ENCODE measurements around the gene FRMD4B.

FRMD4B gene

DNA sequence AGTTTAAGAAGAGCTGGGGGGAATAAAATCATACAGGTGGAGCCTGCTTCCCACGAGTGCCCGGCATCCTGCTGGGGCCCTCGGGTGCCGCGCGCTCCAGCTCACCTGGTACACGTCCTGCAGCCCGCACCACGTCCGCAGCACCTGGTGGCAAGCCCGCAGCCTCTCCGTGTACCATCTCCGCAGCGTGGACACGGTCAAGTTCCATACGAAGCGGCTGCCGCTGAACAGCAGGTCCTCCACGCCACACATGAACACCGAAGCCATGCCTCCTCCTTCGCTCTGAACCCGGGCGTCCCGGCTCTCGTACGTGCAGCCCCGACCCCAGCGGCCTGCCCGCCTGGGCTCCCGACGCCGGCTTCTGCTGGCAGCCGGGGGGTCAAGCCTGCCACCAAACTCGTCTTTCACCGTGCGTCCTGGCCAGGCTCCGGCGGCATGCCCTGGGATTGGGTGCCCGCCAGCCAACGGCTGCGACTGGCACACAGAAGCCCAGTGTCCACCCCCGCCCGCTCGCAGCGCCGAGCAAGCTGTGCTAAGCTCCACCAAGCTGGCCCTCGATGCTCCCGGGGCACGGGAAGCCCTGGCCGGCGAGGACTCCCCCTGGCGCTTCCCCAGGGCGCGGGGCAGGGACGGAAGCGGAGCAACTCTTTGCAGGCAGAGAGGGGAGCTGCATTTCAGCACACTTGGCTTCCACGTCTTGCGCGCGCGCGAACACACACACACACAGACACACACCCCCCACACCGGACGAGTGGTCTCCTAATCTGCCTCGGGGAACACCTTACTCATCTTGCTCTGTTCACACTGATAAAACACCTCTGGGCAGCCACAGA lies at the start of gene FRMD4B:
TSS of gene FRMD4B (minus strand) at position 366 of the 833 bp plus-strand sequence. CDS start at position 267, 99 bp downstream.
- in situ Hi-C loops (cut with HindIII; ENCODE audit: low sequenced_read_pairs), result no loop called here

DNA sequence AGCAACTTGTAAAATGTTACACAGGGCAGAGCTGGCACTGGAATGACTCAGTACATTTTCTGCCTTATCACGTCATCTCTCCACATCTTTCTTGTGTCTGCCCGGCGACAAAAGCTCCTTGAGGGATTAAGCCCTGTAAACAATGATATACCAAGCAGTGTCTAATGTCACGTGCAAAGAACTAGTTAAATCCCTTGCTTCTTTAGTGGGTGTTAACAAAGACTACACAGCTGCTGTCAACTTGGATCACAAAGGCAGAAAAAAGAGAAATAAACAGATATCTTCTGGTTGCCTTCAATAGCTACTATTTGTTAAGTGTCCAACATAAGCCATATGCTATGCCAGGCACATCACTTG lies 48.1 kb upstream of the FRMD4B start:
- in situ Hi-C loops (cut with HindIII; ENCODE audit: low sequenced_read_pairs), result loop anchor here (25.0 kb wide), 1 partner anchor 228 kb away; no protein-coding TSS in a partner anchor

DNA sequence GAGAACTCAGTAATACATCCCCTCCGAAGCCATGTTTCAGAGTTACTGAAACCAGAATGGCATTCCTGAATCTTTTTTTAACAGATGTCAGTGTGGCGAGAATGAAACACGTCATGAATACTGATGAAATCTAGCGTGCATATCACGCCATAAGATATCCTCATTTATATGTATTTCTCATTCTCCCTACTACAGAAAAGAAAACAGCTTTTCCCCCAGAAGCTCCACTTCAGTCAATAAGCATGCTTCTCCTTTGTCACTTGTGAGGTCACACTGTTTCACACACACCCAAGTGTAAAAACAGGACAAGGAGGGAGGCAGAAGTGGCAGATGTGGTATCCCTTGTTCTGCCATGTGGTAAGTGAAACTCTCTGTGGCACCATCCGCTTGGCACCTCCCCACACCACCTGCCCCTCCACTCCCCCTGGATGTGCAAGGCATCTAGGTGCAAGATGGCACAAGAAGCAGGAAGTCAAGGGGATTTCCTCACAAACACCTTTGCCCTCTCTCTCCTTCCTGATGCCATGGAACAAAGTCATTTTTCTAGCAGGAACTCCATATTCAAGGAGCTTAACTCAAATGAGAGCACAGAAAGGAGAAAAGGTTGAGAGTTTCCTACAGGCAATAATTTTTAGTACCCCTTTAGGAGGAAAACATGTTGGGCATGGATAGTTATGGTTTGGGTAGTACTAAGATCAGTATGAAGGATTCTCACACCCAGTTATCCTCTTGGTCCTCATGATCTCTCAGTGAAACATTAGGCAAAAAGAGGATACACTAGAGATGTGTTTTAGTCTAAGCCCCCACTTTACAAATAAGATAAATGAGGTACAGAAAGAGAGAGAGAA lies 47.5 kb upstream of the FRMD4B start:
- in situ Hi-C loops (cut with HindIII; ENCODE audit: low sequenced_read_pairs), result loop anchor here (25.0 kb wide), 1 partner anchor 229 kb away; no protein-coding TSS in a partner anchor

DNA sequence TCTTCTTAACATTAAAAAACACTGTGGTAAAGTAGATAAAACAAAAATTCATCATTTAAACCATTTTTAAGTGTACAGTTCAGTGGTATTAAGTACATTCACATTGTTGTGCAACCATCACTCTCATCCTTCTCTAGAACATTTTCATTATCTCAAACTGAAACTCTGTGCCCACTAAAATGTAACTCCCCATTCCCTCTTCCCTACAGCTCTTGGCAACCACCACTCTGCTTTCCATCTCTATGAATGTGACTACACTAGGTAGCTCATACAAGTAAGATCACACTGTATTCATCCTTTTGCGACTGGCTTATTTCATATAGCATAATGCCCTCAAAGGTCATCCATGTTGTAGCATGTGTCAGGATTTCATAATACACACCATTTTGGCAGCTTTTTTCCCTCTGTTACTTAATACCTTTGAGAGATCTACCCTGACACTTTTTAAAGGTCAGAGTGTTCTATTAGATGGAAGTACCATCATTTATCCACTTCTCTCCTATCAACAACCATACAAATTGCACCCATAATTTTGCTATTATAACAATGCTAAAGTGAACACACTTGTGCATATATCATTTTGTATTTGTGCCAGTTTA lies 42.9 kb upstream of the FRMD4B start:
- in situ Hi-C loops (cut with HindIII; ENCODE audit: low sequenced_read_pairs), result loop anchor here (25.0 kb wide), 1 partner anchor 234 kb away; no protein-coding TSS in a partner anchor

DNA sequence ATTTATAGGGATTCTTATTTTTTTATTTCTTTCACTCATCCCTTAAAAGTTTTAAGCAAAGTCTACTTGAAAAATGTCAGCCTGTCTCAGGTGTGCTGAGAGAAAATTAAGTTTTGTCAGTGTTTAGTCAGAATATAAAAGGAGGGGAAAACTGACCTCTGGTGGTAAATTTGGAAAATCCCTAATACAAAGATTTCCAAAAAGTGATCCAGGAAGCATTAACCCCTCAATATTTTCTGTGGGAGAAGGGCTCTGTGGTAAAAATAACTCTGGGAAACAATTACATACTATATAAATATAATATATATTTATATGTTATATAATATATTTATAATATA lies 41.0 kb upstream of the FRMD4B start:
- in situ Hi-C loops (cut with HindIII; ENCODE audit: low sequenced_read_pairs), result loop anchor here (25.0 kb wide), 1 partner anchor 235 kb away; no protein-coding TSS in a partner anchor

DNA sequence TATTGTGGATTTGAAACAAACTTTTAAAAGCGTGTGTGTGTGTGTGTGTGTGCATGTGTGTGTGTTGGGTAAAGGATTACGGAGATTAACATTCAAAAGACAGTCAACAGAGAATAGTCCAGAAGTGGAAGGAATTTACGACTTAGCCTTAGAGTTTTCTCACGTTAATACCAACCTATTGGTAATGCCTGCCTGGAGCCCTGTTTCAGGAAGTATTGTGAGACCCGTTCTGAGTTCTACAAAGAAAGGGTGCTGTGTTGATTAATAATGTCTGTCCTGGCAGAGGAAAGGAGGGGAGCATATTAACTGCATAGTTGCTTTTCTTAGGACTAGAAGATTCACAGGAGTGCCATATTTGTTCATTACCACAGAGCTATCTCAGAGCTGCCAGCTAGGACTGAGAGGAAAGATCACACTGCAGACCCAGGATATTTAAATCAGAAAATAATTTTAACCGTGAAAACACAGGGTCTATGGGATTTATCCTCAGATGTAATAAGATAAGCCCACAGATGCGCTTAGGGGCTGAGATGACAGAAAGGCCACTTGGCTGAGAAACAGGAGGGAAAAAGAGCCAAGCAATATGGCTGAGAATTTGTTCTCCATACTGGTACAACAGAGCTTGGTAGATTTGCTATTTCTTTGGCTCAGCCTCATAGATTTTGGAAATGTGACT lies 40.5 kb upstream of the FRMD4B start:
- in situ Hi-C loops (cut with HindIII; ENCODE audit: low sequenced_read_pairs), result loop anchor here (25.0 kb wide), 1 partner anchor 236 kb away; no protein-coding TSS in a partner anchor

DNA sequence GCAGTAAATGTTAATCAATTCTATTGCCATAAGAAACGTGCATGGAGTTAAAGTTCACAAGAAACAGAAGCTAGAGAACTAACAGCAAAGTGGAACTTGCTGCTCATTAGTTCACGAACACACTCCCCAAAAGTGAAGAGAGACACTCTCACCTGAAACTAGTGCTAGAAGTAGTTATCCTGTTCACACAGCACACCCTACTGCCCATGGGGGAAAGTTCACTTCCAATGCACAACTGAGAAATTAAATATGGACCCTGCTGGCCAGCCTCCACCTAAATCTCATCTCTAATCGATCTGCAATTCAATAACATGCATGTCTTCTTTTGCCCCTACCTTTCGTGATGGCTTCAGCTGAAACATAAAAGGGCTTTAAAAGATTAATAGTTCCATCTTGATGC lies 39.4 kb upstream of the FRMD4B start:
- in situ Hi-C loops (cut with HindIII; ENCODE audit: low sequenced_read_pairs), result loop anchor here (25.0 kb wide), 1 partner anchor 237 kb away; no protein-coding TSS in a partner anchor

DNA sequence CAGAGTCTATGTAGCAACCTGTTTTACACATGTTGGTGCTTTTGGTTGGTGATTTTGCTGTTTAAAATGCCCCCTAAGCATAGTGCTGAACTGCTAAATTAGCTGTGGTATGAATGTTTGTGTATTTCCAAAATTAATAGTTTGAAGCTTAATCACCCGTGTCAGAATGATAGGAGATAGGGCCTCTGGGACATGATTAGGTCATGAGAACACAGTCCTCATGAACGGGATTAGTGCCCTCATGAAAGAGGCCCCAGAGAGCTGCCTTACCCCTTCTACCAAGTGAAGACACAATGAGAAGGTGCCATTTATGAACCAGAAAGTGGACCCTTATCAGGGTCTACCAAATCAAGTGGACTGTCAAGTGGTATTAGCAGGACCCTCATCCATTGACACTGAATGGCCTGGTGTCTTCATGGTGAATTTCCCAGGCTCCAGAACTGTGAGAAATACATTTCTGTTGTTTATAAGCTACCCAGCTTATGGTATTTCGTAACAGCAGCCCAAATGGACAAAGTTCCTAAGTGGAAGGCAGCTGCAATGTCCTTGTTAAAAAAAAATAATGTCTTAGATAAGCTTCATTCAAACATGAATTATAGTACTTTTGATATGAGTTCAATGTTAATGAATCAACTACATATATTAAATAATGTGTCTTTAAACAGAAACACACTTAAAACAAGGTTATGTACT lies 37.7 kb upstream of the FRMD4B start:
- in situ Hi-C loops (cut with HindIII; ENCODE audit: low sequenced_read_pairs), result loop anchor here (25.0 kb wide), 1 partner anchor 261 kb away; no protein-coding TSS in a partner anchor

DNA sequence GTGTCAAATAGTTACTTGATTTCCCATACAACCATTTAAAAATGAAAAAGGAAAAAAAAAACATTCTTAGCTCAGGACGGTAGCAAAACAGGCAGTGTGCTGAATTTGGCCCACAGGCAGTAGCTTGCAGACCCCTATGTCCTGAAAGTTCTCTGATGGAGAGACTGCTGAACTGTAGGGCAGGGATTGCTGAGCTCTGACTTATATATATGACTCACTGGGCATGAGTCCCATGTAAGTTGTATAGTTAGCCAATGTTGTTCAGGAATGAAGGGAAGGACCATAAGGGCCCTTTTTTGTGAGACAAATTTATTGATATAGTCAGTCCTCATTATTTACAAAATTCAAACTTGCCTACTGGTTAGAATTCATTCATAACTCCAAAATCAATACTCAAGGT lies 36.9 kb upstream of the FRMD4B start:
- in situ Hi-C loops (cut with HindIII; ENCODE audit: low sequenced_read_pairs), result loop anchor here (25.0 kb wide), 1 partner anchor 260 kb away; no protein-coding TSS in a partner anchor

DNA sequence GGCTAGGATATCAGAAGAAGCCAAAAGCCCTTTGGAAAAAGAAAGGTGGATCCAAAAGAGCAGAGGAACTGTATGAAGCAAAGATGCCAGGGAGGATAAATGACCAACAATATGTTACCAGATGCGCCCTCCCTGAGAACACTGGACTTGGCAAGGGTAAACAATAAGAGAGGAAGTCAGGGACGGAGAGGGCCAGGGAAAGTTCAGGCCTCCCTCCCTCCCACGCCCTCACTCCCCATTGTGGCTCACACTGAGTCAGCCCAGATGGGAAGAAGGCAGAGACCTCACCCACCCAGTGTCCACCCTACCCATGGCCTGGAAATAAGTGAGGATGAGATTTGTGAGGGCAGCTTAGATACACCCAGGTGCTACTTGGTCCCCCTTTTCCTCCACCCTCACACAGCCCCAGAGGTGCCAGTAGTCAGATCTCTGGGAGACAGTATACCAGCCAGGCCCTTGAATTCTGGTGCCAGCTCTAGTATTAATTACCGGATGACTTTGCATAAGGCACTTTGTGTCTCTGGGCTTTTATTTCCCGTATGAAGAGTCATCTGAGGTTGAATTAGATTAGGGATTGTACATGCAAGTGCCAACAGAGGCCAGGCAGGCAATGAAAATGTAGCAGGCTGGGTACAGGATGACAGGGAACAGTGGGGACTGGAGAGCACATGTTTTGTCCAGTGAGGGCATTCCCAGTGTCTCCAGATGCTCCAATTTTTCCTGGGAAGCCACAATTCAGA lies 35.1 kb upstream of the FRMD4B start:
- in situ Hi-C loops (cut with HindIII; ENCODE audit: low sequenced_read_pairs), result loop anchor here (25.0 kb wide), 1 partner anchor 259 kb away; no protein-coding TSS in a partner anchor

DNA sequence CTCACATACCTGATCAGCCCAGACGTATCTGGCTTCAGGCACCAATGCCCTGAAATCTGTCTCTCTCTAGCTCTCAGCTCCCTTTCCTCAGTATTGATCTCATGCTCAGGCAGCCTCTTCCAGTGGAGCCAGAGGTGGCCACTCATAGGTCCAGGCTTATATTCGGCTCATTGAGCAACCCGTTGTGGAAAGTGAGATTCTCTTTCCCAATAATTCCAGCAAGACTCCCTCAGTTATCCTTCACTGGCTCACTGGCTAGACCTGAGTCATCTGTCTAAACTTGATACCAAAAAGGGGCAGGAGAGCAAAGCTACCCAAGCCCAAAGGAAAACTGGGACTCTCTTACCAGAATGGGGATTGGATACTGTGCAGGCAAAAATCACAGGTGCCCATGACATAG lies 33.4 kb upstream of the FRMD4B start:
- in situ Hi-C loops (cut with HindIII; ENCODE audit: low sequenced_read_pairs), result loop anchor here (25.0 kb wide), 1 partner anchor 257 kb away; no protein-coding TSS in a partner anchor

DNA sequence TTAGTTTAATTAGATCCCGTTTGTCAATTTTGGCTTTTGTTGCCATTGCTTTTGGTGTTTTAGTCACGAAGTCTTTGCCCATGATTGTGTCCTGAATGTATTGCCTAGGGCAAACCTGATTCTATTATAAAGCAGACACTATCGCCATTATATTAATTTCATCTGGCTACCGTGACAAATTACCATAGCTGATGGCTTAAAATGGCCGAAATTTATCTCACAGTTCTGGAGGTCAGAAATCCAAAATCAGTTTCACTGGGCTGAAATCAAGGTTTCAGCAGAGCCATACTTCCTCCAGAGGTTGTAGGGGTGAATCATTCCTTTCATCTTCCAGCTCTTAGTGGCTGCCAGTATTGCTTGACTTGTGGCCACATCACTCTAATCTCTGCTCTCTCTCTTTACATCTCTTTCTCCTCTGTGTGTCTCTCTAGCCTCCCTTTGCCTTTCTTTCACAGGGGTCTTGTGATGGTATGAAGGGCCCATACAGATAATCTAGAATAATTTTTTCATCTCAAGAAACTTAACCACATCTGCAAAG lies 31.7 kb upstream of the FRMD4B start:
- in situ Hi-C loops (cut with HindIII; ENCODE audit: low sequenced_read_pairs), result loop anchor here (25.0 kb wide), 1 partner anchor 255 kb away; no protein-coding TSS in a partner anchor

DNA sequence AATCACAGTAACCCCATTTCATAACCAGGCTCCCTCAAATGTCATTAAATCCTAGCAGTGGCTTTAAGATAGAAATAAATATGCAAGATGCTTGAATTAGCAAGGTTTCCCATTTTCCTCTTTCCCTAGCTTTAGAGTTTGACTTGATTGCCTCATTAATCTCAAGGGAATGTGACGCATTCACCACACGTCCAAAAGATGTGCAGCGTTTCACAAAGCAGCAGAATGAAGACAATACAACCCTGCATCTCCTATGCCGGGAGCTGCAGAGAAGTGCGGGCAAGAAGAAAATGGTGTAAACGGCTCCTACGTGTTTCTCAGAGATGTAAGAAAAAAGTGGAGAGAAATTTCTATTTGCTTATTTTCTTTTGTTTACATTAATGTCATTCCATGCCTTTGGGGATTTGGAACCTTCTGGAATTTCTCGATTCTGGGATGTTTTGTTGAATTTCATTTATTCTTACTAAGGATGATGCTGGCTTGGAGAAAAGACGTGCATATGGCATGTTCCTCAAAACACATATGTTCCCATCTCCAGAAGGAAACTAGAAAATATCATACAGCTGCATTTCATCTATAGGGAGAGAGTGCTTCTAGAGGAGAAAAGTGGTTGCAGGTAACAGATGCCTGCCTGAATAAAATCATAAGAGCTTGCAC lies 27.8 kb upstream of the FRMD4B start:
- in situ Hi-C loops (cut with HindIII; ENCODE audit: low sequenced_read_pairs), result loop anchor here (25.0 kb wide), 1 partner anchor 251 kb away; no protein-coding TSS in a partner anchor

DNA sequence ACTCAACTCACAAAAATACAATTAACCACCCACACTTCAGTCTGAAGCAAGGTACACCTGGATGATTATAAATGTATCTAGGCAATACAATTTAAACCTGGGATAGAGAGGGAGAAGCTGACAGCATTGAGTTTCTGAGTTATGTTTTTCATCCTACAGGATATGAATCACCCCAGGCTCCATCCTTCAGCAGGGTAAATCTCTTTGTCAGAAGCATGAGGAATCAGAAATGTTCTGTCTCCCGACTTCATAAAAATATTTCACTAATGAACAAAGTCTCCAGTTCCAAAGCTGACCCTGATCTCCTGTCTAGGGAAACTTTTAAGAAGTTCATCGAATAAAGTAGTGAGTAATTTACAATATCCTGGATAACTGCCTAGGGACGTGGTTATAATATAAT lies 25.5 kb upstream of the FRMD4B start:
- in situ Hi-C loops (cut with HindIII; ENCODE audit: low sequenced_read_pairs), result loop anchor here (25.0 kb wide), 1 partner anchor 249 kb away; no protein-coding TSS in a partner anchor

DNA sequence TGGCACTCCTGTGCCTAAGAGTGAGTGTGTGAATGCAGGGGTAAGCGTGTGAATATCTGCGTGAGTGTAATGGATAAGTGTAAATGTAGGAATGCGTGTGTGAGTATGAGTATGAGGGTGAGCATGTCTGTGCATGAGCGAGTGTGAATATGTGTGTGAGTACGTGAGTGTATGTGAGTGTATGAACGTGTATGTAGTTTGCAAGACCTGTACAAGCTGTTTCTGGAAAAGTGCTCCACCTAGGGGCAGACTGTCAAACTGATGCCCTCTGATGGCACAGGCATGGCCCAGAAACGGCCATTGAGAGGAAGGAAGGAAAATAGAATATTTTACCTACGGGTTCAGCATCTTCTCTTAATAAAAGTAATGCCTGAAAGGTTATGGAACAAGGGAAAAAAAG lies 24.4 kb upstream of the FRMD4B start:
- in situ Hi-C loops (cut with HindIII; ENCODE audit: low sequenced_read_pairs), result loop anchor here (25.0 kb wide), 1 partner anchor 248 kb away; no protein-coding TSS in a partner anchor

DNA sequence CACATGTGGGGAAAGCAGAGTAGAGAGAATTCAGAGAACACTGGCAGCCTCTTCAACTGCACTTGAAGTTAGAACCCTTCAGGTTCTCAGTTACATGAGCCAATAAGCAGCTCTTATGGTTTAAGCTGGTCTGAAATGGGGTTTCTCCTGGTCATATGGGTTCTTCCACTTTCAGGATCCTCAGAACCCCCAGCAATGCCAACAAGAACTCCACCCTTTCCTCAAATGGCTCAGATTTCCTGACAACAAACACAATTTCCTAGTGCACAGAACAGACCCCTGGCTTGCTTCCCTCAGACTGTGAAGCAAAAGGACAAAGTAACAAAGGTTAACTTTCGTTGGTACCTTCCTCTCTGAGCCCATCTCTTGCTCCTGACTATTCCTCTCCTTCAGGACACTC lies 23.9 kb upstream of the FRMD4B start:
- in situ Hi-C loops (cut with HindIII; ENCODE audit: low sequenced_read_pairs), result loop anchor here (10.0 to 25.0 kb wide), 2 partner anchors 85 to 248 kb away; no protein-coding TSS in a partner anchor

DNA sequence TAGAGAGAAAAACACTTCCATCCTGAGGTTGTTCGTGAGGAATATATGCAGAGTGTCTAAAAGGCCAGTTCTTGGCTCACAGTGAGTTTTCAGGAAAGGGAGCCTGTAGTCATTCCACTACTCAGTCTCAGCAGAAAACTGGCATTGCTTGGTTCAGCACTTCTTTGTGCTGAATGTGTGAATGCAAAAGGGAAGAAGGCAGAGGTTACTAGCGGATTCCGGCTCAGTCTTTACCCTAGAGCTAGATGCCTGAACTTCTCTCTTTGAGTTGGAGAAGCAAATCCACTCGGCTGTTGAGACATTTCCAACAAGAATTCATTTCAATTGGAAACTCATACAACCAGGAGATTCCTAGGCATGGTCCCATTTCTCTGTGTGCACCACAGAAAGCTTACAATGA lies 23.1 kb upstream of the FRMD4B start:
- in situ Hi-C loops (cut with HindIII; ENCODE audit: low sequenced_read_pairs), result loop anchor here (10.0 to 25.0 kb wide), 2 partner anchors 84 to 247 kb away; no protein-coding TSS in a partner anchor

DNA sequence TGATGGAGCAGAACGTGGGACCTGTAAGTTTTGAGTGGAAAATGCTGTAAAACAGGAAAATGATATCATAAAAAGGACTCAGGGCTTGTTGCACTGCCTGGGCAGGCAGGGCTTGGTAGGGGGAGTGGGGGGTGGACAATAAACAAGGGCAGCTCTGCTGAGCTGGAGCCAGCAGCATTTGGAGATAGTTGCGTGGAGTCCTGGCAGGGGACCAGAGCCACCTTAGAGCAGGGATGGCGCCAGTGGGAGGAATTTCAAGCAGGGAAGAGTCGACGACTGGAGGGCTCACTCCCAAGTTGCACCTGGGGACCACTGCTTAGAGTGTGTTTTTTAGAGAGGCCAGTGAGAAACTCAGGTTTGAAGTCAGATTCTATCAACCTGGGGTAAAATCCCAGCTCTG lies 22.7 kb upstream of the FRMD4B start:
- in situ Hi-C loops (cut with HindIII; ENCODE audit: low sequenced_read_pairs), result loop anchor here (10.0 to 25.0 kb wide), 2 partner anchors 84 to 246 kb away; no protein-coding TSS in a partner anchor

Measured in endothelial cell of hepatic sinusoid (primary cell).